ENCODE measurements around the gene ZNF567. TPM values are rescaled to one million over a fixed set of nuclear protein-coding genes. Genes with fewer than 3 reads are reported as not detected.

The ZNF567 gene
- polyA plus RNA-seq, 2 of the 4 experiments (the other 2 are of a cell fraction): 7.9 to 19.0 TPM

- FAIRE-seq: peak; percentile 82
- no peak overlapping the region for H3K27ac ChIP-seq
- peak in 1 of 2 experiments; percentile 48 for DNase-seq (ENCODE audit: low read depth in 1 of 2, low spot score in 1 of 2)
- no peaks in the 10 kb centered on the region for H3K4me1 ChIP-seq
- ChIA-PET POLR2A (no interaction called here), CTCF (interaction anchor here (0.6 to 0.8 kb wide), 2 partner anchors 60 to 1162 kb away, joined by 3 read pairs; no protein-coding TSS in a partner anchor)
- no peak for ATAC-seq
- WGBS (ENCODE audit: missing lambda C conversion rate): 81% methylated on average over 5 of the region's 5 CpGs
- no peak overlapping the region for H3K4me3 ChIP-seq
- H3K9me3 ChIP-seq: peaks cover 100% of the 10 kb centered on the region
- TF ChIP-seq SMC3 (IDR thresholded peaks at IDR 0.05) (no peak), MYC (IDR thresholded peaks at IDR 0.05; ENCODE audit: borderline replicate concordance, low read length) (no peak), JUNB (IDR thresholded peaks at IDR 0.05) (no peak), REST (IDR thresholded peaks at IDR 0.05) (no peak), BCL3 (IDR thresholded peaks at IDR 0.05) (0 out of 3 replicates have a peak, but pooled peaks have one; percentile 15), HMGXB4 (CRISPR knock-in tag; IDR thresholded peaks at IDR 0.05; ENCODE audit: borderline replicate concordance) (no peak), EHF (CRISPR knock-in tag; IDR thresholded peaks at IDR 0.05) (no peak), RAD21 (conservative IDR thresholded peaks at IDR 0.05 in 1 of 2, IDR thresholded peaks at IDR 0.05 in 1 of 2) (no peak), PBX3 (IDR thresholded peaks at IDR 0.05) (no peak), MAZ (IDR thresholded peaks at IDR 0.05; ENCODE audit: borderline replicate concordance, low read depth, low read length) (no peak), MAFK (IDR thresholded peaks at IDR 0.05; ENCODE audit: partially characterized antibody) (no peak), KDM5A (IDR thresholded peaks at IDR 0.05) (no peak), E2F6 (IDR thresholded peaks at IDR 0.05; ENCODE audit: borderline replicate concordance, low read depth) (no peak), CBX8 (IDR thresholded peaks at IDR 0.05) (no peak), GATA3 (IDR thresholded peaks at IDR 0.05; ENCODE audit: borderline replicate concordance) (peak; percentile 79; the same call in 1 of the 2 replicates), EHMT2 (IDR thresholded peaks at IDR 0.05; ENCODE audit: low read depth) (no peak), HOXB5 (CRISPR knock-in tag; IDR thresholded peaks at IDR 0.05) (no peak), POLR2AphosphoS2 (conservative IDR thresholded peaks at IDR 0.05; ENCODE audit: low read length) (no peak), BHLHE40 (IDR thresholded peaks at IDR 0.05; ENCODE audit: low read depth, low read length) (no peak), HES2 (IDR thresholded peaks at IDR 0.05) (peak; percentile 41; the same call in 1 of the 2 replicates), KDM1A (IDR thresholded peaks at IDR 0.05; ENCODE audit: low read depth) (no peak), ATOH8 (CRISPR knock-in tag; IDR thresholded peaks at IDR 0.05; ENCODE audit: low read depth) (no peak), CHD2 (IDR thresholded peaks at IDR 0.05; ENCODE audit: low read length, partially characterized antibody) (no peak), ESRRA (IDR thresholded peaks at IDR 0.05; ENCODE audit: borderline replicate concordance, low read length) (no peak), JUN (IDR thresholded peaks at IDR 0.05) (0 out of 5 replicates have a peak, but pooled peaks of 1 of the 2 experiments have one; percentile 25), ZFP36 (IDR thresholded peaks at IDR 0.05; ENCODE audit: borderline replicate concordance, partially characterized antibody) (no peak), EP300 (IDR thresholded peaks at IDR 0.05) (no peak), RCOR1 (IDR thresholded peaks at IDR 0.05; ENCODE audit: low read depth, low read length) (no peak), ZSCAN20 (CRISPR knock-in tag; IDR thresholded peaks at IDR 0.05) (no peak)
- no peak overlapping the region for H3K4me2 ChIP-seq
Measured at GRCh38 chr19:36638862-36639510, 48.4 kb upstream of the ZNF567 start.

Measured in A549 (cell line).